ENCODE measurements around the gene MED22. TPM values are rescaled to one million over a fixed set of nuclear protein-coding genes. Genes with fewer than 3 reads are reported as not detected.

Gene MED22
- total and polyA plus RNA-seq, 4 donors = 11.4 to 32.0 (median 20.1) TPM

- peak within 1 kb of the TSS; percentile 76 for H3K4me3 ChIP-seq
- H3K9me3 ChIP-seq (ENCODE audit: control insufficient read depth in 4 of 4, insufficient read depth in 3 of 4, low read length in 3 of 4) = no peaks in the 10 kb centered on the region
- peaks cover 4 to 40% (median 30%) of the 10 kb centered on the region in 4 donors for H3K36me3 ChIP-seq (ENCODE audit: control insufficient read depth in 4 of 4, insufficient read depth in 4 of 4, low read length in 4 of 4)
- peaks cover 0 to 17% (median 9%) of the 10 kb centered on the region in 5 donors for H3K4me1 ChIP-seq (ENCODE audit: control insufficient read depth in 5 of 5, insufficient read depth in 5 of 5, low read length in 5 of 5)
- peak within 1 kb of the TSS; percentile 46 to 49 for H3K9ac ChIP-seq (ENCODE audit: insufficient read depth in 1 of 2, low read length in 2 of 2)
- peak; percentile 82 to 86 (median 86) for DNase-seq
- 1 to 2% methylated on average over 51 to 78 of the region's 78 CpGs for WGBS, 2 donors
- ATAC-seq (ENCODE audit: insufficient read depth, low FRiP score) = peak; percentile 91
- no peak for TF ChIP-seq CTCF (IDR thresholded peaks at IDR 0.05; ENCODE audit: control extremely low read depth, extremely low read depth)
- peak within 1 kb of the TSS; percentile 56 to 76 for H3K27ac ChIP-seq (ENCODE audit: low read depth in 1 of 2, low read length in 1 of 2)
- no peaks in the 10 kb centered on the region for H3K27me3 ChIP-seq (ENCODE audit: control insufficient read depth in 3 of 3, insufficient read depth in 3 of 3, low read length in 2 of 3)
Measured at GRCh38 chr9:133356391-133357091, 8.6 kb upstream of the MED22 start, which contains the start of the genes SURF1 and SURF2. SURF1 (minus strand) TSS chr9:133356487; CDS start chr9:133356453, 34 bp downstream. SURF2 (plus strand) TSS chr9:133356550; CDS start chr9:133356593, 43 bp downstream.

- H3K9ac ChIP-seq (ENCODE audit: insufficient read depth in 1 of 2, low read length in 2 of 2) = peak overlapping the region; percentile 46 to 49
- H3K4me1 ChIP-seq (ENCODE audit: control insufficient read depth in 5 of 5, insufficient read depth in 5 of 5, low read length in 5 of 5) = peaks cover 0 to 17% (median 9%) of the 10 kb centered on the region in 5 donors
- DNase-seq (no peak), ATAC-seq (ENCODE audit: insufficient read depth, low FRiP score) (peak; percentile 4)
- H3K27ac ChIP-seq (ENCODE audit: low read depth in 1 of 2, low read length in 1 of 2) = peak overlapping the region in 1 of 2 donors; percentile 48
- H3K4me3 ChIP-seq = peak overlapping the region; percentile 76
- TF ChIP-seq CTCF (IDR thresholded peaks at IDR 0.05; ENCODE audit: control extremely low read depth, extremely low read depth) = no peak
- WGBS, 2 donors = 0 to 2% methylated on average over 29 to 31 of the region's 31 CpGs
- H3K9me3 ChIP-seq (ENCODE audit: control insufficient read depth in 4 of 4, insufficient read depth in 3 of 4, low read length in 3 of 4) = no peaks in the 10 kb centered on the region
- H3K36me3 ChIP-seq (ENCODE audit: control insufficient read depth in 4 of 4, insufficient read depth in 4 of 4, low read length in 4 of 4) = peaks cover 2 to 40% (median 33%) of the 10 kb centered on the region in 4 donors
- H3K27me3 ChIP-seq (ENCODE audit: control insufficient read depth in 3 of 3, insufficient read depth in 3 of 3, low read length in 2 of 3) = no peaks in the 10 kb centered on the region
Measured at GRCh38 chr9:133355881-133356357, 8.0 kb upstream of the MED22 start.

GRCh38 chr9:133354766-133355165 lies 6.8 kb upstream of the MED22 start:
- no peaks in the 10 kb centered on the region for H3K27me3 ChIP-seq (ENCODE audit: control insufficient read depth in 3 of 3, insufficient read depth in 3 of 3, low read length in 2 of 3)
- TF ChIP-seq CTCF (IDR thresholded peaks at IDR 0.05; ENCODE audit: control extremely low read depth, extremely low read depth) = no peak
- WGBS, 2 donors = 82% methylated on average over 7 of the region's 7 CpGs
- H3K4me3 ChIP-seq = no peak overlapping the region
- peaks cover 12 to 41% (median 37%) of the 10 kb centered on the region in 4 donors for H3K36me3 ChIP-seq (ENCODE audit: control insufficient read depth in 4 of 4, insufficient read depth in 4 of 4, low read length in 4 of 4)
- H3K27ac ChIP-seq (ENCODE audit: low read depth in 1 of 2, low read length in 1 of 2) = no peak overlapping the region
- DNase-seq = no peak
- ATAC-seq (ENCODE audit: insufficient read depth, low FRiP score) = no peak
- H3K9me3 ChIP-seq (ENCODE audit: control insufficient read depth in 4 of 4, insufficient read depth in 3 of 4, low read length in 3 of 4) = no peaks in the 10 kb centered on the region
- H3K9ac ChIP-seq (ENCODE audit: insufficient read depth in 1 of 2, low read length in 2 of 2) = no peak overlapping the region
- H3K4me1 ChIP-seq (ENCODE audit: control insufficient read depth in 5 of 5, insufficient read depth in 5 of 5, low read length in 5 of 5) = peaks cover 0 to 17% (median 9%) of the 10 kb centered on the region in 5 donors
